ENCODE results near the gene MSMP. TPM values are rescaled to one million over a fixed set of nuclear protein-coding genes. Genes with fewer than 3 reads are reported as not detected.

MSMP gene
- total and polyA plus RNA-seq, 2 donors (not counting 3 experiments of a cell fraction or from before 2014, with no cell fraction given), result 18.8 to 29.0 TPM

DNA sequence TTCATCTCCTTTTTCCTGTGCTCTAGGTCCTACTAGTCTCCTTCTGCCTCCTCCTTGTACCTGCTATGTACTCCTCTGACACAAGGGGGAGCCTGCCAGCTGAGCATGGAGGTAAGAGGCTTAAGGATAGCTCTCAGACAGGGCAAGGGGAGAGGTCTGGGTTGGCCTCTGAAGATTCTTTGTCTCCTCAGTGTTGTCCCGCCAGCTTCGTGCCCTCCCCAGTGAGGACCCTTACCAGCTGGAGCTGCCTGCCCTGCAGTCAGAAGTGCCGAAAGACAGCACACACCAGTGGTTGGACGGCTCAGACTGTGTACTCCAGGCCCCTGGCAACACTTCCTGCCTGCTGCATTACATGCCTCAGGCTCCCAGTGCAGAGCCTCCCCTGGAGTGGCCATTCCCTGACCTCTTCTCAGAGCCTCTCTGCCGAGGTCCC is 17.9 kb downstream of the MSMP start:
- BruUV-seq (replicated peaks), result no TSS peak
- dilution Hi-C loops (cut with MboI; ENCODE audit: extremely low pct_ligation_motif_present, low sequenced_read_pairs) (no loop called here), intact Hi-C loops (cut with micrococcal nuclease) (loop anchor here (1.0 kb wide), 4 partner anchors 9 to 90 kb away; no protein-coding TSS in a partner anchor)
- no peak overlapping the region for H3K4me3 ChIP-seq (replicated peaks in 1 of 3; ENCODE audit: insufficient read depth in 1 of 3, low read depth in 1 of 3, low read length in 3 of 3)
- CTCF ChIA-PET, result interaction anchor here (0.6 to 5.3 kb wide), 25 partner anchors 9 to 146 kb away, joined by 3 to 102 read pairs (median 6); partner anchors contain the start of genes GBA2, HINT2, MSMP and NPR2
- H3K4me2 ChIP-seq (ENCODE audit: insufficient read depth, low read length), result no peak overlapping the region
- H3K9me1 ChIP-seq (replicated peaks; ENCODE audit: control insufficient read depth, extremely low read depth, insufficient read depth, low read length), result no peaks in the 10 kb centered on the region
- FAIRE-seq (peak; percentile 98), DNase-seq (ENCODE audit: low read depth, low spot score) (peak; percentile 87)
- H3K27ac ChIP-seq (ENCODE audit: insufficient read depth, low read depth, low read length), result peak overlapping the region; percentile 14
- no peaks in the 10 kb centered on the region for H3K9me3 ChIP-seq (replicated peaks; ENCODE audit: control insufficient read depth, insufficient read depth, low read length)
- POLR2A ChIA-PET, result interaction anchor here (0.6 kb wide), 1 partner anchor 52 kb away, joined by 3 read pairs; no protein-coding TSS in a partner anchor
- peaks cover 39% of the 10 kb centered on the region for H3K79me2 ChIP-seq (ENCODE audit: control insufficient read depth, insufficient read depth, low read length)
- no peak overlapping the region for H3K9ac ChIP-seq (replicated peaks; ENCODE audit: extremely low read depth, insufficient read depth, low read length)
- H3K27me3 ChIP-seq (ENCODE audit: control insufficient read depth in 2 of 2, insufficient read depth in 2 of 2, low read length in 2 of 2), result no peaks in the 10 kb centered on the region
- no peak for TF ChIP-seq POLR2A (IDR thresholded peaks at IDR 0.05; ENCODE audit: low read depth, low read length)
- TF ChIP-seq, protein P1, sequence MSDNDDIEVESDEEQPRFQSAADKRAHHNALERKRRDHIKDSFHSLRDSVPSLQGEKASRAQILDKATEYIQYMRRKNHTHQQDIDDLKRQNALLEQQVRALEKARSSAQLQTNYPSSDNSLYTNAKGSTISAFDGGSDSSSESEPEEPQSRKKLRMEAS (IDR thresholded peaks at IDR 0.05; ENCODE audit: insufficient read depth, insufficient read length), result no peak
- TF ChIP-seq, protein P2, sequence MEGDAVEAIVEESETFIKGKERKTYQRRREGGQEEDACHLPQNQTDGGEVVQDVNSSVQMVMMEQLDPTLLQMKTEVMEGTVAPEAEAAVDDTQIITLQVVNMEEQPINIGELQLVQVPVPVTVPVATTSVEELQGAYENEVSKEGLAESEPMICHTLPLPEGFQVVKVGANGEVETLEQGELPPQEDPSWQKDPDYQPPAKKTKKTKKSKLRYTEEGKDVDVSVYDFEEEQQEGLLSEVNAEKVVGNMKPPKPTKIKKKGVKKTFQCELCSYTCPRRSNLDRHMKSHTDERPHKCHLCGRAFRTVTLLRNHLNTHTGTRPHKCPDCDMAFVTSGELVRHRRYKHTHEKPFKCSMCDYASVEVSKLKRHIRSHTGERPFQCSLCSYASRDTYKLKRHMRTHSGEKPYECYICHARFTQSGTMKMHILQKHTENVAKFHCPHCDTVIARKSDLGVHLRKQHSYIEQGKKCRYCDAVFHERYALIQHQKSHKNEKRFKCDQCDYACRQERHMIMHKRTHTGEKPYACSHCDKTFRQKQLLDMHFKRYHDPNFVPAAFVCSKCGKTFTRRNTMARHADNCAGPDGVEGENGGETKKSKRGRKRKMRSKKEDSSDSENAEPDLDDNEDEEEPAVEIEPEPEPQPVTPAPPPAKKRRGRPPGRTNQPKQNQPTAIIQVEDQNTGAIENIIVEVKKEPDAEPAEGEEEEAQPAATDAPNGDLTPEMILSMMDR (IDR thresholded peaks at IDR 0.05; ENCODE audit: extremely low read depth in 1 of 2, insufficient read depth in 1 of 2, low read depth in 1 of 2, low read length in 2 of 2), result peak; percentile 84 to 95
- H3K4me1 ChIP-seq (ENCODE audit: control insufficient read depth, extremely low read depth, insufficient read depth, low read length), result peaks cover 15% of the 10 kb centered on the region
- peaks cover 38 to 54% of the 10 kb centered on the region in 2 experiments for H3K36me3 ChIP-seq (ENCODE audit: control insufficient read depth in 2 of 2, extremely low read depth in 1 of 2, insufficient read depth in 2 of 2, low read length in 2 of 2)
- H2AFZ ChIP-seq (ENCODE audit: low read depth, low read length), result no peak overlapping the region
- H4K20me1 ChIP-seq (replicated peaks; ENCODE audit: control insufficient read depth, extremely low read depth, insufficient read depth, low read length), result no peaks in the 10 kb centered on the region

DNA sequence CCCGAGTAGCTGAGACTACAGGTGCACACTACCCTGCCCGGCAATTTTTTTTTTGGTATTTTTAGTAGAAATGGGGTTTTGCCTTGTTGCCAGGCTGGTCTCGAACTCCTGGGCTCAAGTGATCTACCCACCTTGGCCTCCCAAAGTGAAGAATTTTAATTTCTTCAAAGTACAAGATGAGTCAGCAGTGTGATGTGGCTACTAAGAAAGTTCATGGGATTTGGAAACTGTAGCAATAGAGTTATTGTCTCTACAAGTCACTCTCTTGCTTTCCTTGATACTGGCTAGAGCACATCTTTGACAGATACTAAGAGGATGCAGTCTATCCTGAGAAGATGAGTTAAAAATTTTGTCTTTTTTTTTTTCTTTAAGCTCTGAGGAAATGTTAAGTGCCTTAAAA is 20.0 kb downstream of the MSMP start:
- Histone ChIP-seq H3K27me3 (ENCODE audit: control insufficient read depth in 2 of 2, insufficient read depth in 2 of 2, low read length in 2 of 2) (no peaks in the 10 kb centered on the region), H3K4me3 (replicated peaks in 1 of 3; ENCODE audit: insufficient read depth in 1 of 3, low read depth in 1 of 3, low read length in 3 of 3) (no peak overlapping the region), H3K4me2 (ENCODE audit: insufficient read depth, low read length) (no peak overlapping the region), H3K9me3 (replicated peaks; ENCODE audit: control insufficient read depth, insufficient read depth, low read length) (no peaks in the 10 kb centered on the region), H3K4me1 (ENCODE audit: control insufficient read depth, extremely low read depth, insufficient read depth, low read length) (peaks cover 36% of the 10 kb centered on the region), H3K79me2 (ENCODE audit: control insufficient read depth, insufficient read depth, low read length) (peaks cover 47% of the 10 kb centered on the region), H3K27ac (ENCODE audit: insufficient read depth, low read depth, low read length) (no peak overlapping the region), H3K9me1 (replicated peaks; ENCODE audit: control insufficient read depth, extremely low read depth, insufficient read depth, low read length) (no peaks in the 10 kb centered on the region), H3K36me3 (ENCODE audit: control insufficient read depth in 2 of 2, extremely low read depth in 1 of 2, insufficient read depth in 2 of 2, low read length in 2 of 2) (peaks cover 21 to 34% of the 10 kb centered on the region in 2 experiments), H3K9ac (replicated peaks; ENCODE audit: extremely low read depth, insufficient read depth, low read length) (no peak overlapping the region), H4K20me1 (replicated peaks; ENCODE audit: control insufficient read depth, extremely low read depth, insufficient read depth, low read length) (no peaks in the 10 kb centered on the region), H2AFZ (ENCODE audit: low read depth, low read length) (no peak overlapping the region)
- no TSS peak for BruUV-seq (replicated peaks)
- dilution Hi-C loops (cut with MboI; ENCODE audit: extremely low pct_ligation_motif_present, low sequenced_read_pairs) (no loop called here), intact Hi-C loops (cut with micrococcal nuclease) (no loop called here)
- POLR2A ChIA-PET, result interaction anchor here (1.3 kb wide), 1 partner anchor 14 kb away, joined by 3 read pairs; no protein-coding TSS in a partner anchor
- DNase-seq (ENCODE audit: low read depth, low spot score), result no peak
- CTCF ChIA-PET, result interaction anchor here (0.9 to 5.3 kb wide), 7 partner anchors 13 to 211 kb away, joined by 3 to 102 read pairs (median 27); partner anchors contain the start of genes GBA2, HINT2 and RGP1
- FAIRE-seq, result no peak
- TF ChIP-seq EZH2 (IDR thresholded peaks at IDR 0.05; ENCODE audit: borderline replicate concordance, low read depth, low read length, severe bottlenecking) (no peak), GATA2 (IDR thresholded peaks at IDR 0.05; ENCODE audit: insufficient read depth, insufficient read length, low read depth, low read length) (no peak), POLR2A (IDR thresholded peaks at IDR 0.05; ENCODE audit: low read depth, low read length) (no peak), JUN (IDR thresholded peaks at IDR 0.05; ENCODE audit: borderline replicate concordance, insufficient read depth, insufficient read length, low read depth) (no peak), FOS (IDR thresholded peaks at IDR 0.05; ENCODE audit: borderline replicate concordance, insufficient read depth, low read length) (no peak), MYC (IDR thresholded peaks at IDR 0.05; ENCODE audit: low read depth, low read length) (no peak), POLR2AphosphoS5 (IDR thresholded peaks at IDR 0.05; ENCODE audit: insufficient read depth, low read depth, low read length) (no peak)
- TF ChIP-seq, protein P1 (IDR thresholded peaks at IDR 0.05; ENCODE audit: insufficient read depth, insufficient read length), result no peak
- TF ChIP-seq, protein P2 (IDR thresholded peaks at IDR 0.05; ENCODE audit: extremely low read depth in 1 of 2, insufficient read depth in 1 of 2, low read depth in 1 of 2, low read length in 2 of 2), result no peak
